BE2C (cell line): Measurements from ENCODE around the gene KRTAP9-9.

Experiments
- DNase-seq: peaks from one replicate; pipeline ENCODE4 v3.0.0-alpha.2; 2020
- H3K27me3 ChIP-seq: fragments of 250-450 bp; sonication (Bioruptor Pico); 2 replicates; pipeline ENCODE4 v1.5.1; 2020; ENCODE audit warnings: mild to moderate bottlenecking
- H3K36me3 ChIP-seq: fragments of 250-450 bp; sonication (Bioruptor Pico); 2 replicates; pipeline ENCODE4 v1.5.1; 2020; ENCODE audit warnings: mild to moderate bottlenecking
- H3K4me1 ChIP-seq: fragments of 250-450 bp; sonication (Bioruptor Pico); 2 replicates; pipeline ENCODE4 v1.5.1; 2020
- H3K4me3 ChIP-seq: 2 replicates; pipeline ENCODE4 v1.5.1; 2011; ENCODE audit warnings: low read depth, low read length
- H3K9me3 ChIP-seq: fragments of 250-450 bp; sonication (Bioruptor Pico); 2 replicates; pipeline ENCODE4 v1.5.1; 2020
- CTCF ChIP-seq: IDR thresholded peaks from 2 replicates; pipeline ENCODE4 v1.5.1; 2012; ENCODE audit warnings: mild to moderate bottlenecking, low read depth, low read length

The KRTAP9-9 gene

DNA sequence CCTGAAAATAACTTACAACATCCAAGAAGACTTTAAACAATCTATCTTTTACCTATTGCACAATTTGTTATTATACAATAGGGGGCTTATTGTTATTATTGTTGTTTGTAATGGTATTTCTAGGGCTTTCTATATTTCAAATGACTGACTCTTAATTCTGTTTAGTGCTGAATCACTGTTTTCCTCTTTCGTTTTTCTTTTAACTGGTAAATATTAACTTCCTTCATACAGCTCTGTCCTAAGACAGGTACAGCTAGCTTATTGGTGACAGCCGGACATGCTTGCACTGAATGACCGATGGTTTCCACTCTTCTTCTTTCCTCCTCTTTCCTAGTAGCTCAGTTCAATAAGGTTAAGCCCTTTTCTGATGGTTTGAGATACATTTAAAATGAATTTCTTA is 31.9 kb downstream of the KRTAP9-9 start:
- Histone ChIP-seq H3K36me3 (no peaks in the 10 kb centered on the region), H3K9me3 (no peaks in the 10 kb centered on the region), H3K4me3 (no peak overlapping the region), H3K27me3 (peaks cover 83% of the 10 kb centered on the region), H3K4me1 (no peaks in the 10 kb centered on the region)
- no peak for TF ChIP-seq CTCF
- DNase-seq = no peak

GRCh38 chr17:41294016-41294415 is 38.8 kb downstream of the KRTAP9-9 start:
- no peaks in the 10 kb centered on the region for H3K36me3 ChIP-seq
- no peak for DNase-seq
- H3K27me3 ChIP-seq = peaks cover 60% of the 10 kb centered on the region
- H3K4me3 ChIP-seq = no peak overlapping the region
- H3K4me1 ChIP-seq = no peaks in the 10 kb centered on the region
- no peaks in the 10 kb centered on the region for H3K9me3 ChIP-seq
- TF ChIP-seq CTCF = no peak

DNA sequence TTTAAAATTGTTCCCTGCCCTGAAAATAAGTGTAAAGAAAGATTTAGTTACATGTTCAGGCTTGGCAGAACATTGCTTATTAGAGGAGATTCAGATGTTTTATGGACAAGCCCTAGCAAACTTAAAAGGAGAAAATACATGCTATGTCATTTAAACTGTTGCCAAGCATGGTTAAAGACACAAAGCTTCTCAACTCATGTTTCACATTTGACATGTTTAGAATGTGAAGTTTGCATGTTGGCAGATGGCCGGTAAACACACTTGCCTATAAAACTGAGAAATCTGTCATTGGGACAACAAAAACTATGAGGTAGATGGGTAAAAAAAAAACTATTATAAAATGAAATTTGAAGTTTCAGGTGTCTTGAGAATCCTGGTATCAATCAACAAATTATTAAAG is 41.7 kb downstream of the KRTAP9-9 start:
- Histone ChIP-seq H3K4me1 (no peaks in the 10 kb centered on the region), H3K36me3 (no peaks in the 10 kb centered on the region), H3K9me3 (no peaks in the 10 kb centered on the region), H3K4me3 (no peak overlapping the region), H3K27me3 (peaks cover 43% of the 10 kb centered on the region)
- no peak for TF ChIP-seq CTCF
- no peak for DNase-seq

DNA sequence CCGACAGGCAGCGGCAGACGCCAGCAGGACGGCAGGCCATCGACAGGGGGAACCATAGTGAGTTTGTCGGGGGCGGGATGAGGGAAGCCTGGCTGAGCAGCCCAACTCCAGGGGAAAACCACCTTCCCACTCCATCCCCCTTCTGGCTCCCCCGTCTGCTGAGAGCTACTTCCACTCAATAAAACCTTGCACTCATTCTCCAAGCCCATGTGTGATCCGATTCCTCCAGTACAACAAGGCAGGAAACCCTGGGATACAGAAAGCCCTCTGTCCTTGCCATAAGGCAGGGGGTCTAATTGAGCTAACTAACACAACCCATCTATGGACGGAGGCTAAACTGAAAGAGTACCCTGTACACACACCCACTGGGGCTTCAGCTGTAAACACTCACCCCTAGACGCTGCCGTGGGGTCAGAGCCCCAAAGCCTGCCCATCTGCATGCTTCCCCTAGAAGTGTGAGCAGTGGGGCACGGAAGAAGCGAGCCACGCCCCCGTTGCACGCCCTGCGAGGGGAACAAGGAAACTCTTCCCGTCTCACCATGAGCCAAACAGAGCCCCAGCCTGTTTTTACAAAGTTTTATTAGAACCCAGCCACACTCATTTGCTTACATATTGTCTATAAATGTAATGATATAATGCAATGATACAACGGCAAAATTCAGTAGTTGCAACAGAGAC is 43.4 kb downstream of the KRTAP9-9 start:
- no peak for TF ChIP-seq CTCF
- no peaks in the 10 kb centered on the region for H3K36me3 ChIP-seq
- no peak for DNase-seq
- peaks cover 37% of the 10 kb centered on the region for H3K27me3 ChIP-seq
- H3K4me3 ChIP-seq = no peak overlapping the region
- no peaks in the 10 kb centered on the region for H3K4me1 ChIP-seq
- H3K9me3 ChIP-seq = no peaks in the 10 kb centered on the region

DNA sequence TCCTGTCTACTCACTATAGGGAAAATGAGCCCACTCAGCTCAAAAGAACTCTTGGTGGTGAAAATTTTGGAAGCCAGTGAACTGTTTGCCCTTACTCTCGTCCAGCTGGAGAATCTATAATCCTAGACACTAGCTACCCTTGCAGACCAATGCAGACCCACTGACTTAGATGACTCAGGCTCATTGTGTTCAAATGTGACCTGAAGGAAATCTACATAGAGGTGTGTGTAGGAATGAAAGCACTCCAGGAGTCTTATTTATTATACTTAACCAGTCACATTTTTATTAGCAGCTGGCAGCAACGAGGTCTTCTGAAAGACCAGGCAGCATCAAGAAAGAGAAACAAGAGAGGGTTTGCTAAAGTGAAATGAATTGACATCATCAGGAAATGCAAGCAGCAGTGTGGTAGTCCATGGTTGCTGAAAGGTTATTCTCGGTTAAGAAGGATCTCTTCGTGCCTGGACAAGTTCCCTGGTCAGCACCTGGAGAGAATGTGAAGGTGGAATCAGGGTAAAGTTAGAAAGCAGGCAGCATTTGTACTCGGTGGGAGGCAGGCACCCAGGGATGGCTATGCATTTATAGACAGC is 46.1 kb downstream of the KRTAP9-9 start:
- no peaks in the 10 kb centered on the region for H3K9me3 ChIP-seq
- peaks cover 43% of the 10 kb centered on the region for H3K27me3 ChIP-seq
- H3K4me3 ChIP-seq = no peak overlapping the region
- no peaks in the 10 kb centered on the region for H3K36me3 ChIP-seq
- H3K4me1 ChIP-seq = no peaks in the 10 kb centered on the region
- no peak for DNase-seq
- no peak for TF ChIP-seq CTCF

DNA sequence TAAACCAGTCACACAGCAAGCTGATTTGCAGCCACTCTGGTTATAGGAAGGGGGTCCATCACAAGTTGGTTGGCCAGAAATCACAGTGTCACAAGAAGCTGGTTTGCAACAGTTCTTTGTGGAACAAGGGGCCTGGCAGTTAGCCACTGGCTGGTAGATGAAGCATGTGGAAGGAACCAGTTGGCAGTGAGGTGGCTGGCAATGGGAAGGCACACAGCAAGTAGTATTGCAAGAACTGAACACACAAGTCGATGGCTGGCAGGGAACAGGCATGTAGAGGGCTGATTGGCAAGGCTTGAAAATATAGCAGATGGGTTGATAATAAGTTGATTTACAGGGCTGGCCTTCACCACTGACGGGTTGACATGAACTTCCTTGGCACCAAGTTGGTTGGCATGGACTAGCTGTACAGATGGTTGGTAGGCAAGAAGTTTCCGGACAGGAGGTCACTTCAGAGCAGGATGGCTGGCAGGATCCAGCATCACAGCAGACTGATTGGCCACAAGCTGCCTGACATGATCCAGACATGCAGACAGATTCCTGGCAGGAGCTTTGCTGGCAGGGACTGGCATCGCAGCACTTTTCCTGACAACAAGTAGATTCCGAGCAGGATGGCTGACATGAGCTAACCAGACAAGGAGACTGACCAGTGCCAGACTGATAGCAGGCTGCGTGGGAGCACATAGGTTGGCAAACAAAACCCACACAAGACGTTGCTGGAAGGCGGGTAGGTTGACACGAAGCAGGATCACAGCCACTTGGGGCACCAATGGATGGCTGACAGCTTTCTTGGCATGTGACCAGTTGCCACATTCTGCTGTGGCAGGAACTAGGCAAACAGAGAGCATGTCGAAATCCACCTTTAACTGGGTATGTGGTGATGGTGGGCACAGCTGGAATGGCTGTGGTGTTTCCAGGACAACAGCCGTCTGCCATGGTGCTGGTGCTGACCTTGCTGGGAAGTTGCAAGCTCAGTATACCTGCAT is 47.0 kb downstream of the KRTAP9-9 start, which contains the start of gene KRTAP29-1:
Gene KRTAP29-1, minus strand, starts transcription at position 936 of the 986 bp plus-strand sequence. Its CDS starts 0 bp downstream, at position 936.
- no peaks in the 10 kb centered on the region for H3K9me3 ChIP-seq

More for the DNA sequence above, 47.0 kb downstream of the KRTAP9-9 start, which contains the start of gene KRTAP29-1:
- DNase-seq = no peak
- peaks cover 50% of the 10 kb centered on the region for H3K27me3 ChIP-seq
- no peak for TF ChIP-seq CTCF
- no peaks in the 10 kb centered on the region for H3K4me1 ChIP-seq
- H3K36me3 ChIP-seq = no peaks in the 10 kb centered on the region
- H3K4me3 ChIP-seq = no peak within 1 kb of the TSS
